Breast epithelium (tissue), 3 donors: ENCODE results near the gene CNIH1.

Experiments
- POLR2A ChIP-seq: fragments of 450-650 bp; IDR thresholded peaks from one replicate; pipeline ENCODE4 v1.6.1; 2016; ENCODE audit warnings: antibody characterized with exemption, mild to moderate bottlenecking, moderate library complexity
- POLR2AphosphoS5 ChIP-seq, 3 donors: sonication (generic); formaldehyde crosslinking; IDR thresholded peaks; one replicate each; pipeline ENCODE4 v1.6.1; 2017; ENCODE audit warnings: antibody characterized with exemption in 3 of 3
- TF ChIP-seq, protein P1 (sequence below), 3 donors: fragments of 450-650 bp; IDR thresholded peaks; one replicate each; pipeline ENCODE4 v1.5.1; 2016 to 2017; ENCODE audit warnings: antibody characterized with exemption in 3 of 3, mild to moderate bottlenecking in 3 of 3, moderate library complexity in 3 of 3

DNA sequence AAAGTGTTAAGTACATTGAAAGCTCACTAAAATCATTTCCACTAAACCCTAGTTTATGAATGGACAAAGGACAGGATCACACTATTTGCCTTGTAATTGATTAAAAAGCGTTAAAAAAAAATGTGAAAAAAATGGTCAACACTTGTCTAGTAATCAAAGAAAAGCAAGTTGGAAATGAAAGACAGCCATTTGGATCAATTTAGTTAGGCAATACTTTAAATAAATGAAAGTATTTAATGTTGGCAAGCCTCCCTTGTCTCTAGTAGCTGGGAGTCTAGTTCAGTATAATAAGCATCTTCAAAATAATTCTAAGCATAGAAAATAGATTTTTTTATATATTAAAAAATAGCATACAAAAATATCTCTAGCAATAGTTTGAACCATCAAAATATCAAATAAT, 14.2 kb upstream of the CNIH1 start:
- TF ChIP-seq, protein P1, sequence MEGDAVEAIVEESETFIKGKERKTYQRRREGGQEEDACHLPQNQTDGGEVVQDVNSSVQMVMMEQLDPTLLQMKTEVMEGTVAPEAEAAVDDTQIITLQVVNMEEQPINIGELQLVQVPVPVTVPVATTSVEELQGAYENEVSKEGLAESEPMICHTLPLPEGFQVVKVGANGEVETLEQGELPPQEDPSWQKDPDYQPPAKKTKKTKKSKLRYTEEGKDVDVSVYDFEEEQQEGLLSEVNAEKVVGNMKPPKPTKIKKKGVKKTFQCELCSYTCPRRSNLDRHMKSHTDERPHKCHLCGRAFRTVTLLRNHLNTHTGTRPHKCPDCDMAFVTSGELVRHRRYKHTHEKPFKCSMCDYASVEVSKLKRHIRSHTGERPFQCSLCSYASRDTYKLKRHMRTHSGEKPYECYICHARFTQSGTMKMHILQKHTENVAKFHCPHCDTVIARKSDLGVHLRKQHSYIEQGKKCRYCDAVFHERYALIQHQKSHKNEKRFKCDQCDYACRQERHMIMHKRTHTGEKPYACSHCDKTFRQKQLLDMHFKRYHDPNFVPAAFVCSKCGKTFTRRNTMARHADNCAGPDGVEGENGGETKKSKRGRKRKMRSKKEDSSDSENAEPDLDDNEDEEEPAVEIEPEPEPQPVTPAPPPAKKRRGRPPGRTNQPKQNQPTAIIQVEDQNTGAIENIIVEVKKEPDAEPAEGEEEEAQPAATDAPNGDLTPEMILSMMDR (IDR thresholded peaks at IDR 0.05): no peak
- TF ChIP-seq POLR2AphosphoS5 (IDR thresholded peaks at IDR 0.05): no peak
- no peak for TF ChIP-seq POLR2A
